IMR-90 (cell line): ENCODE results near the gene PLEKHG2. TPM values are rescaled to one million over a fixed set of nuclear protein-coding genes. Genes with fewer than 3 reads are reported as not detected.

Experiments used
- ATAC-seq: fragments of 200-7000 bp; cut with Tn5 transposase; 2 replicates; pipeline ENCODE4 v1.9.1; 2020; ENCODE audit warnings: low read depth, mild to moderate bottlenecking, moderate library complexity
- BruUV-seq: library from RNA; stranded (reverse); fragments of 400-500 nt; replicated peaks from 2 replicates; lab custom pipeline; 2021; lab: Mats Ljungman, UMichigan
- CTCF ChIA-PET: fragments of 300-600 bp; formaldehyde crosslinking; extraction: SDS; loops from one replicate; lab custom pipeline; 2021; ENCODE audit warnings: antibody characterized with exemption; lab: Yijun Ruan, JAX
- POLR2A ChIA-PET: fragments of 300-600 bp; sonication (Branson Sonifier 250); formaldehyde crosslinking; loops from one replicate; lab custom pipeline; 2022; ENCODE audit warnings: antibody characterized with exemption; ENCODE audit not compliant: unreplicated experiment; lab: Charles Lee
- DNase-seq: peaks from one replicate; pipeline ENCODE4 v3.0.0; 2013
- H2AFZ ChIP-seq: replicated peaks from 2 replicates; pipeline ENCODE3; 2013; ENCODE audit warnings: low read length, mild to moderate bottlenecking; ENCODE audit not compliant: poor library complexity
- H2AK5ac ChIP-seq: 2 replicates; pipeline ENCODE4 v1.6.1; 2013; ENCODE audit warnings: low read depth, low read length, inconsistent platforms
- H2AK9ac ChIP-seq: replicated peaks from 2 replicates; pipeline ENCODE3; 2013; ENCODE audit warnings: mild to moderate bottlenecking, low read depth, low read length, moderate library complexity; ENCODE audit not compliant: poor library complexity
- H2BK120ac ChIP-seq: 2 replicates; pipeline ENCODE4 v1.6.1; 2013; ENCODE audit warnings: low read depth, low read length, inconsistent platforms
- H2BK15ac ChIP-seq: 3 replicates; pipeline ENCODE4 v1.6.1; 2013; ENCODE audit warnings: low read depth, low read length, inconsistent platforms
- H2BK20ac ChIP-seq: 2 replicates; pipeline ENCODE4 v1.6.1; 2013; ENCODE audit warnings: low read depth, mild to moderate bottlenecking, inconsistent platforms, low read length, moderate library complexity
- H2BK5ac ChIP-seq: 2 replicates; pipeline ENCODE4 v1.6.1; 2013; ENCODE audit warnings: mild to moderate bottlenecking, low read depth, low read length, inconsistent platforms; ENCODE audit not compliant: poor library complexity, severe bottlenecking
- H3K14ac ChIP-seq: replicated peaks from 2 replicates; pipeline ENCODE4 v1.6.1; 2013; ENCODE audit warnings: low read depth, low read length, inconsistent platforms
- H3K18ac ChIP-seq: 2 replicates; pipeline ENCODE4 v1.6.1; 2013; ENCODE audit warnings: low read depth, low read length, control low read depth
- H3K23ac ChIP-seq: 2 replicates; pipeline ENCODE4 v1.6.1; 2013; ENCODE audit warnings: low read depth, low read length, inconsistent platforms
- H3K27ac ChIP-seq: 2 replicates; pipeline ENCODE4 v1.5.1; 2013; ENCODE audit warnings: mild to moderate bottlenecking, control low read depth, low read length; ENCODE audit not compliant: insufficient read depth
- H3K27me3 ChIP-seq: 2 replicates; pipeline ENCODE4 v1.6.1; 2013; ENCODE audit warnings: low read length; ENCODE audit not compliant: control insufficient read depth, insufficient read depth
- H3K36me3 ChIP-seq: 2 replicates; pipeline ENCODE4 v1.6.1; 2013; ENCODE audit warnings: low read length, mixed read lengths; ENCODE audit not compliant: control insufficient read depth, insufficient read depth
- H3K4ac ChIP-seq: 2 replicates; pipeline ENCODE4 v1.6.1; 2013; ENCODE audit warnings: low read depth, low read length, inconsistent platforms
- H3K4me1 ChIP-seq: 2 replicates; pipeline ENCODE4 v1.6.1; 2013; ENCODE audit warnings: low read length, mixed read lengths; ENCODE audit not compliant: control insufficient read depth, insufficient read depth
- H3K4me2 ChIP-seq: 2 replicates; pipeline ENCODE4 v1.6.1; 2013; ENCODE audit warnings: low read depth, mild to moderate bottlenecking, control low read depth, low read length, moderate library complexity
- H3K4me3 ChIP-seq: 2 replicates; pipeline ENCODE4 v1.5.1; 2013; ENCODE audit warnings: low read depth, mild to moderate bottlenecking, control low read depth, low read length, moderate library complexity; ENCODE audit not compliant: insufficient read depth
- H3K56ac ChIP-seq: 2 replicates; pipeline ENCODE4 v1.6.1; 2013; ENCODE audit warnings: low read length, inconsistent platforms; ENCODE audit not compliant: insufficient read depth; ENCODE audit errors: extremely low read depth
- H3K79me1 ChIP-seq, 2 experiments: 2 replicates each; pipeline ENCODE4 v1.6.1; 2013; ENCODE audit warnings: low read length in 2 of 2, inconsistent platforms in 1 of 2, low read depth in 1 of 2
- H3K9ac ChIP-seq: 2 replicates; pipeline ENCODE4 v1.6.1; 2013; ENCODE audit warnings: low read depth, low read length, control low read depth
- H3K9me1 ChIP-seq: 2 replicates; pipeline ENCODE4 v1.6.1; 2013; ENCODE audit warnings: low read length, inconsistent platforms; ENCODE audit not compliant: insufficient read depth
- H3K9me3 ChIP-seq: 2 replicates; pipeline ENCODE4 v1.6.1; 2013; ENCODE audit warnings: low read length; ENCODE audit not compliant: control insufficient read depth, insufficient read depth
- H4K20me1 ChIP-seq: 2 replicates; pipeline ENCODE4 v1.6.1; 2013; ENCODE audit warnings: low read length, inconsistent platforms; ENCODE audit not compliant: insufficient read depth
- H4K5ac ChIP-seq: 2 replicates; pipeline ENCODE4 v1.6.1; 2013; ENCODE audit warnings: mild to moderate bottlenecking, low read depth, low read length, control low read depth
- H4K8ac ChIP-seq, 2 experiments: 2 replicates each; pipeline ENCODE4 v1.6.1; 2013; ENCODE audit warnings: low read depth in 2 of 2, low read length in 2 of 2, control low read depth in 1 of 2, inconsistent platforms in 1 of 2
- H4K91ac ChIP-seq: 2 replicates; pipeline ENCODE4 v1.6.1; 2013; ENCODE audit warnings: low read depth, low read length, inconsistent platforms; ENCODE audit not compliant: insufficient read depth
- BHLHE40 ChIP-seq: fragments of 150-350 bp; IDR thresholded peaks from 2 replicates; pipeline ENCODE4 v1.6.1; 2016; ENCODE audit warnings: mild to moderate bottlenecking, low read depth, low read length
- CEBPB ChIP-seq: IDR thresholded peaks from 2 replicates; pipeline ENCODE4 v1.6.1; 2012; ENCODE audit warnings: low read depth, low read length, improper control_type of control experiment
- FOS ChIP-seq: fragments of 150-350 bp; IDR thresholded peaks from 2 replicates; pipeline ENCODE4 v1.6.1; 2016; ENCODE audit warnings: low read depth, low read length
- MAFK ChIP-seq: IDR thresholded peaks from 2 replicates; pipeline ENCODE4 v1.6.1; 2012; ENCODE audit warnings: low read depth, low read length, improper control_type of control experiment
- MAZ ChIP-seq: IDR thresholded peaks from 2 replicates; pipeline ENCODE4 v1.6.1; 2012; ENCODE audit warnings: low read depth, mild to moderate bottlenecking, low read length, improper control_type of control experiment, moderate library complexity, borderline replicate concordance
- MXI1 ChIP-seq: IDR thresholded peaks from 2 replicates; pipeline ENCODE4 v1.6.1; 2012; ENCODE audit warnings: low read depth, mild to moderate bottlenecking, low read length, moderate library complexity, borderline replicate concordance
- NFE2L2 ChIP-seq: fragments of 150-350 bp; IDR thresholded peaks from 2 replicates; pipeline ENCODE4 v1.6.1; 2016; ENCODE audit warnings: low read depth, mild to moderate bottlenecking, low read length
- POLR2A ChIP-seq: IDR thresholded peaks from 2 replicates; pipeline ENCODE4 v1.6.1; 2012; ENCODE audit warnings: mild to moderate bottlenecking, low read depth, low read length
- RAD21 ChIP-seq: IDR thresholded peaks from 2 replicates; pipeline ENCODE4 v1.6.1; 2012; ENCODE audit warnings: low read length, improper control_type of control experiment
- RCOR1 ChIP-seq: IDR thresholded peaks from 2 replicates; pipeline ENCODE4 v1.6.1; 2012; ENCODE audit warnings: mild to moderate bottlenecking, low read length, improper control_type of control experiment; ENCODE audit not compliant: insufficient replicate concordance
- RFX5 ChIP-seq: IDR thresholded peaks from 2 replicates; pipeline ENCODE4 v1.8.0; 2012; ENCODE audit warnings: low read depth, mild to moderate bottlenecking, low read length, moderate library complexity
- SMC3 ChIP-seq: fragments of 150-350 bp; IDR thresholded peaks from 2 replicates; pipeline ENCODE4 v1.6.1; 2016; ENCODE audit warnings: low read depth, mild to moderate bottlenecking, antibody characterized with exemption, low read length, moderate library complexity
- WGBS, 2 experiments: methylation state at CpG; one replicate each; pipeline versions ENCODE4 v1.1.5 to v1.1.7; 2013; ENCODE audit warnings: missing lambda C conversion rate in 2 of 2; ENCODE audit not compliant: insufficient read length in 1 of 2; ENCODE audit errors: extremely low coverage in 2 of 2; 5-methylcytosine and 5-hydroxymethylcytosine counted together
- dilution Hi-C: fragments of 300-500 bp; cut with HindIII; formaldehyde crosslinking; loops from one replicate; pipeline ENCODE4 v1.14.3; 2018; ENCODE audit warnings: low sequenced_read_pairs; ENCODE audit not compliant: unreplicated experiment
- in situ Hi-C: fragments of 300-500 bp; cut with MboI; formaldehyde crosslinking; loops from 3 replicates; pipeline ENCODE4 v1.14.3; 2019; ENCODE audit warnings: low sequenced_read_pairs, inconsistent platforms, mixed read lengths
- intact Hi-C: fragments of 100-400 bp; cut with micrococcal nuclease; formaldehyde crosslinking; loops from 2 replicates; pipeline ENCODE4 v1.10.0; 2022
- polyA plus RNA-seq, 3 experiments: library from polyadenylated mRNA; depleted of rRNA; stranded (reverse); fragments of >200 nt; gene quantifications; 2 replicates each; pipeline ENCODE4 v1.2.3, GENCODE V29; 2012; ENCODE audit warnings: low replicate concordance in 1 of 3
- total RNA-seq: library from RNA; depleted of rRNA; stranded (reverse); fragments of >200 nt; gene quantifications from 2 replicates; pipeline ENCODE4 v1.2.3, GENCODE V29; 2012
- TF ChIP-seq, protein P1 (sequence below): fragments of 150-350 bp; IDR thresholded peaks from 2 replicates; pipeline ENCODE4 v1.6.1; 2016; ENCODE audit warnings: low read depth, mild to moderate bottlenecking, low read length, moderate library complexity, borderline replicate concordance
- TF ChIP-seq, protein P2 (sequence below): conservative IDR thresholded peaks from 2 replicates; pipeline ENCODE4 v1.5.1; 2012; ENCODE audit warnings: mild to moderate bottlenecking, low read depth, low read length, improper control_type of control experiment

The PLEKHG2 gene
- total and polyA plus RNA-seq, 2 of the 4 experiments (the other 2 are of a cell fraction), result 6.5 to 28.3 TPM

DNA sequence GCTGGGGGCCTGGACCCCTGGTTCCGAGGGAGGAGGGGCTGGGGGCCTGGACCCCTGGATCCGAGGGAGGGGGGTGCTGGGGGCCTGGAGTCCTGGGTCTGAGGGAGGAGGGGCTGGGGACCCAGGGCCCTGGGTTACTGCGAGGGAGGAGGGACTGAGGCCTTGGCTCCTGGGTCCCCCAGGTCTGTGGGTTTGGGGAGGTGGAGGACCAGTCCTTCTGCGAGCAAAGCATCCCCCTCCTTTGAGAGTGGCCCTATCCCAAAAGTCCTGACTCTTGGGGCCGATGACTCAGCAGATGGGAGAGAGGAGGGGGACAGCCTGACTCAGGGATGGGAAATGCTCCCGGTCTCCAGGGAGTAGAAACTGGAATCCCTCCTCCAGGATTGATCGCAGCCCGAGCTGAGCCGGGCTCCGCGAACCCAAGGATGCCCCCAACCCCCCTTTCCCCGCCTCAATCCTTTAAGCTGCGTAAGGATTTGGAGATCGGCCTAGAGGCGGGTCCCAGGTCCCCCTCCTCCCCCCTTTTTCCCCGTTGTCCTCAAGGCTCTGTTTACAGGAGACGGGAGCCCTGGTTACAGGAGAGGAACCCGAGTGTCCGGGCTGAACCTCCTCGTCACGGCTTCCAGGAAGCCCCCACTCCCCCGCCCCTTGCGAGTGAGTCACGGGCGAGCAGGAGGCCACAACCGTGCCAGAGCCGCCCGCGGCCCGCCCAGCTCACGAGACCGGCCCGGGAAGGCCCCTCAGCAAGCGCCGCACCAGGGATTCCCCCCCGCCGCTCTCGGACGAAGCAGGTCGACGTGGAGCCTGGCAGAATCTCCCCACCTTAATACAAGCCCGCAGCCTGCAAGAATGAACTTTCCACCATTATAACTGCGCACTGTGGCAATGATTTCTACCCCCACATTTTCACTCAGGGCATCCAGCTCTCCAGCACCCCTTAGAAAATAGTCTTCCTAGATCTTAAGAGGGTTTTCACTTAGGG, 8.8 kb upstream of the PLEKHG2 start:
- Histone ChIP-seq H3K23ac (peak overlapping the region; percentile 79; the same call in 1 of the 2 replicates), H2BK120ac (peak overlapping the region; percentile 98), H3K4me3 (peak overlapping the region; percentile 29), H2BK15ac (peak overlapping the region; percentile 95; the same call in 2 of the 3 replicates), H2AK9ac (peak overlapping the region; percentile 100), H3K9ac (peak overlapping the region; percentile 82), H3K27me3 (no peaks in the 10 kb centered on the region), H4K5ac (peak overlapping the region; percentile 95), H3K27ac (peak overlapping the region; percentile 95), H3K9me1 (peaks cover 10% of the 10 kb centered on the region), H4K20me1 (peaks cover 33% of the 10 kb centered on the region), H2BK20ac (peak overlapping the region; percentile 85), H3K9me3 (no peaks in the 10 kb centered on the region), H3K14ac (peak overlapping the region; percentile 95), H3K36me3 (peaks cover 11% of the 10 kb centered on the region), H3K56ac (peak overlapping the region; percentile 96), H3K4me2 (peak overlapping the region; percentile 87), H2BK5ac (peak overlapping the region; percentile 94), H3K4ac (peak overlapping the region; percentile 99), H2AFZ (peak overlapping the region; percentile 69), H3K4me1 (peaks cover 26% of the 10 kb centered on the region), H4K91ac (peak overlapping the region; percentile 99), H4K8ac (peak overlapping the region; percentile 86 to 90), H2AK5ac (peak overlapping the region; percentile 97), H3K18ac (peak overlapping the region; percentile 96), H3K79me1 (peaks cover 0 to 42% of the 10 kb centered on the region in 2 experiments; a peak in 2 of 4 replicates)
- 0% methylated on average over 6 of the region's 43 CpGs; no CpG with 5 or more reads in 1 of the 2 experiments for WGBS, 2 experiments
- ChIA-PET CTCF (interaction anchor here (0.9 kb wide), 1 partner anchor 8 kb away, joined by 3 read pairs; no protein-coding TSS in a partner anchor), POLR2A (interaction anchor here (0.5 to 0.8 kb wide), 5 partner anchors 8 to 1393 kb away, joined by 3 to 12 read pairs (median 6); partner anchors contain the start of genes PLEKHG2 and SUPT5H)
- intact Hi-C loops (loop anchor here (1.0 to 2.0 kb wide), 2 partner anchors 9 to 129 kb away; partner anchors contain the start of genes EID2B and PLEKHG2), dilution Hi-C loops (no loop called here), in situ Hi-C loops (no loop called here)
- peak; percentile 59 for ATAC-seq
- no TSS peak for BruUV-seq
- peak; percentile 99 for DNase-seq
- TF ChIP-seq MAZ (peak; percentile 95), MAFK (peak; percentile 83), MXI1 (no peak), RCOR1 (no peak), RAD21 (peak; percentile 16; the same call in 1 of the 2 replicates), CEBPB (no peak), FOS (peak; percentile 94), NFE2L2 (peak; percentile 97), POLR2A (peak; percentile 82), SMC3 (0 out of 2 replicates have a peak, but pooled peaks have one; percentile 1), RFX5 (no peak), BHLHE40 (peak; percentile 100)
- TF ChIP-seq, protein P1, sequence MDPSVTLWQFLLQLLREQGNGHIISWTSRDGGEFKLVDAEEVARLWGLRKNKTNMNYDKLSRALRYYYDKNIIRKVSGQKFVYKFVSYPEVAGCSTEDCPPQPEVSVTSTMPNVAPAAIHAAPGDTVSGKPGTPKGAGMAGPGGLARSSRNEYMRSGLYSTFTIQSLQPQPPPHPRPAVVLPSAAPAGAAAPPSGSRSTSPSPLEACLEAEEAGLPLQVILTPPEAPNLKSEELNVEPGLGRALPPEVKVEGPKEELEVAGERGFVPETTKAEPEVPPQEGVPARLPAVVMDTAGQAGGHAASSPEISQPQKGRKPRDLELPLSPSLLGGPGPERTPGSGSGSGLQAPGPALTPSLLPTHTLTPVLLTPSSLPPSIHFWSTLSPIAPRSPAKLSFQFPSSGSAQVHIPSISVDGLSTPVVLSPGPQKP, result no peak
- TF ChIP-seq, protein P2, sequence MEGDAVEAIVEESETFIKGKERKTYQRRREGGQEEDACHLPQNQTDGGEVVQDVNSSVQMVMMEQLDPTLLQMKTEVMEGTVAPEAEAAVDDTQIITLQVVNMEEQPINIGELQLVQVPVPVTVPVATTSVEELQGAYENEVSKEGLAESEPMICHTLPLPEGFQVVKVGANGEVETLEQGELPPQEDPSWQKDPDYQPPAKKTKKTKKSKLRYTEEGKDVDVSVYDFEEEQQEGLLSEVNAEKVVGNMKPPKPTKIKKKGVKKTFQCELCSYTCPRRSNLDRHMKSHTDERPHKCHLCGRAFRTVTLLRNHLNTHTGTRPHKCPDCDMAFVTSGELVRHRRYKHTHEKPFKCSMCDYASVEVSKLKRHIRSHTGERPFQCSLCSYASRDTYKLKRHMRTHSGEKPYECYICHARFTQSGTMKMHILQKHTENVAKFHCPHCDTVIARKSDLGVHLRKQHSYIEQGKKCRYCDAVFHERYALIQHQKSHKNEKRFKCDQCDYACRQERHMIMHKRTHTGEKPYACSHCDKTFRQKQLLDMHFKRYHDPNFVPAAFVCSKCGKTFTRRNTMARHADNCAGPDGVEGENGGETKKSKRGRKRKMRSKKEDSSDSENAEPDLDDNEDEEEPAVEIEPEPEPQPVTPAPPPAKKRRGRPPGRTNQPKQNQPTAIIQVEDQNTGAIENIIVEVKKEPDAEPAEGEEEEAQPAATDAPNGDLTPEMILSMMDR, result no peak
